ENCODE data around the gene NR6A1.
"Not testable (repeated sequence)": the region's sequence is repeated elsewhere in the genome, so short reads cannot be mapped to it uniquely, and the experiment has no call there.

The NR6A1 gene

DNA sequence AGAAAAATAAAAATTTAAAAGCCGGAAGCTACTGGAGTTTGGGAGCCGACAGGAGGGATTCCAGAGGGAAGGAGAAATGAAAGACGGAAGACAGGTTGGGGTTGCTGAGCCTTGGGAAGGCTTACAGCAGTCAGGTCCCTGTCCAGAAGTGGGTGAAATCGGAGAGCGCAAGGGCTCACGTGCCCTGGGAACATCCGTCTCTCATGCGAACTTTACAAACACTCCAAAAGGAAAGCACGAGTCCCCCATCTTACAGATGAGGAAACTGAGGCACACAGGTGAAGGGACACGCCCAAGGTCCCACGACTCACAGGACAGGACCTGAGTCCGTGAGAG is 5.5 kb upstream of the NR6A1 start:
- DNase-seq: no peak

- peak; percentile 91 for DNase-seq
These were observed 3.2 kb upstream of the NR6A1 start for GRCh38 chr9:124774129-124774978.

- DNase-seq: no peak
These were observed 2.5 kb upstream of the NR6A1 start for GRCh38 chr9:124773473-124774128.

DNA sequence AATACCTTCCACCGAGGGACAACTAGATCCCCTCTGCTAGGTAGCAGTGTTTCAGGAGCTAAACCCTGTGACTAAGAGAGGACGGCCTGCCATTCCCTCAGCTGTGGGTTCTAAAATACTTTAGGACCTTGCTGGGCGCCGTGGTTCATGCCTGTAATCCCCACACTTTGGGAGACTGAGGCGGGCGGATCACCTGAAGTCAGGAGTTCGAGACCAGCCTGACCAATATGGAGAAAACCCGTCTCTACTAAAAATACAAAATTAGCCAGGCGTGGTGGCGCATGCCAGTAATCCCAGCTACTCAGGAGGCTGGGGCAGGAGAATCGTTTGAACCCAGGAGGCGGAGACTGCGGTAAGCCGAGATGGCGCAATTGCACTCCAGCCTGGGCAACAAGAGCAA is 1.8 kb upstream of the NR6A1 start:
- DNase-seq: not testable (repeated sequence)

DNA sequence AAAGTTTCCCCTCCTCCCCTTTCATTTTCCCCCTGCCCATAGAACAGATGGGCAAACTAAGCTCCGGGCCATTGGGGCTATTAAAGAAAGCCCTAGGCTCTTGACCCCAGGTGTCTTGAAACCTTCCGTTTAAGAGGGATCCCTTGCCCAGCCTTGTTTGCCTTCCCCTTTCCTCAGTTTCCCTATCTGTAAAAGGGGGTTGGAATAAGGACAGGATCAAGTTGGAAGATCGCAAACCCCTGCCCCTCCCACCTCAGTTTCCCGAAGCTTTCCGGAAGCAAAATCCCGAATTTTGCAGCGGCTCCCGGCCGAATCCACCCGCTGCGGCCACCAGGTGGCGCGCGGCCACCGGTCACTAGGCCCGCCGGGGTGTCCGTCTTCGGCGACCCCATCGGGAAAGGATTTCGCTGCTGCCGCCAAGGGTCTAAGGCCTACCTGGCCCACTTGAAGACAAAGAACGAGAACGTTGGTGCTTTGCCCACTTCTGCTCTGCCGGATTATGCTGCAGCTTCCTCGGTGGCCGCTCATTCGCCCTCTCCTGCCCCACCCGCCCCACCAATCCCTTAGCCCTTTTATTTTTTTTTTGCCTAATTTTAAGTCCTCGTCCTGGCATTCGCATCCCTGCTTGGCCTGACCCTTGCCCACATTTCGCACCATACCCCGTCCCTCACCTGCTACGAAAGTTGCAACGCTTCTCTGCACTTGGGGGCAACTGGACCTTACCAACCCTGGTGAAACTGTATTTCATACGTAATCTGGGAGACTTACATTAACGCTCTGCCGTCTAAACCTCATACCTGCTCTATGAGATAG is 962 bp upstream of the NR6A1 start:
- DNase-seq: peak; percentile 89

- DNase-seq: no peak
These were observed 621 bp downstream of the NR6A1 start for GRCh38 chr9:124770359-124771020.

DNA sequence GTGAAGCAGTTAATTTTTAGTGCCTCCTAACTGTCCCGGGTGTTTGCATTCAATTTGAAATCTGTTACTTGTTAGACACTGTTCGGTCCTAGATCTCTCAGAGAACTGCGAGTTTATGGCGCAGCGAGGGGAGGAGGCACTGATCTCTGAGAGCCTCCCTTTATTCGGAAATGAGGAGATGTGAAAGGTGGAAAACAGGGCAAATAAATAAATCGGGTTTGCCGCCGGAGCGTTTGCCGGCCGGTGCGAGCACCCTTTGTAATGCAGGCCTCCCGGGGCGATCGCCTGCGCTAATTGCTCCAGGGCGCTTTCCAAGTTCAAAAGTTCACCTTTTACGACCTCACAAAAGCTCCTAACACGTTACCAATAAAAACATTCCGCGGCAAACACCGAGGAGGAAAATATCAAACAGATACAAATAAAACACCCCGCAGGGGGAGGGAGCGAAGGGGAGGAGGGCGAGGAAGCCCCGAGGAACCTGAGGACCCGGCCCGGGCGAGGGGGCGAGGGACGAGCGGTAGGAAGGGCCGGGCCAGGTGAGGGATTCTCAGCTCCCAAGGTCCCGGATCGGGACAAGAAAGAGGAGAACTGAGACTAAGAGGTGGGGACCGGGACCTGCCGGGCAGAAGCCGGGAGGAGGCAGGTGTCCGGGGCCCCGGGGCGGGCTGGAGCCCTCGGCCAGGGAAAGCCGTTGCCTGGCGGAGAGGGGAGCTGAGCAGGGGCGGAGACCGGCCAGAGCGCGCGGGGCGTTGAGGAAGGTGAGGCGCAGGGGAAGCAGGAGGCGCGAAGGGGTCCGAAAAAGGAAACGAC is 1.4 kb downstream of the NR6A1 start:
- DNase-seq: peak; percentile 74

DNA sequence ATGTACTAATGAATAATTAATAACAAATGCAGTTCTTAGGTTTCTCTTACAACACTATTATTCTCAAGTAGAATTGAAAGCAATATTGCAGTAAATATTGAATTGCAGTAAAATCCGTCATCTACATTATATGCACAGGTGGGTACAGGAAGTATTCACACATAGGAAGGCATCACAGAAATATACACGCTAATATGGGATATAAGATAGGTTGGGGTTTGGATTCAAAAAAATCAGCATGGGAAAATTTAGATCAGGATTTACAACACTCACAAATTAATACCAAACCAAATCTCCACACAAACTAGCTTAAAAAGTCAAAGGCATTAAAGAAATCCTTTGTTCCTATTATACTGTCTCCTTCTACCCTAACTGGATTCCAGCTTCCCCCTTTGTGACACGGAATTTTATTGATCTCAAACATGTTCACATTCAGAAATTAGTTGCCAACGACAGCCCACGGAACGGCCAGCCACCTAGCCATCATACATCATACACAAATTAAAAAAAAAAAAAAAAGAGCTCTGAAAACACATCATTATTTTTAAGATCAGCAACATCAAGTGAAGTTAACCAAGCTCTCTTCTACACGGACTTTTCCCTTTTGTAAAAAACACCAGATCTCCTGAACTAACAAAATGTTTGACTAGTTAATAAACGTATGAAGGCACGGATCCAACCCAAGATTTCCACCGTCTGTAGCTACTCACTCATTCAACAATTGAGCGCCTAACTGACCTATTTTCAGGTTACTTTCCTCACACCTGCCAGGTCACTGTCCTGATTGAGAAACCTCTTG is 2.2 kb downstream of the NR6A1 start:
- peak; percentile 72 for DNase-seq

GRCh38 chr9:124768334-124768733 is 2.8 kb downstream of the NR6A1 start:
- DNase-seq: no peak

- no peak for DNase-seq
These were observed 3.3 kb downstream of the NR6A1 start for GRCh38 chr9:124767821-124768220.

DNA sequence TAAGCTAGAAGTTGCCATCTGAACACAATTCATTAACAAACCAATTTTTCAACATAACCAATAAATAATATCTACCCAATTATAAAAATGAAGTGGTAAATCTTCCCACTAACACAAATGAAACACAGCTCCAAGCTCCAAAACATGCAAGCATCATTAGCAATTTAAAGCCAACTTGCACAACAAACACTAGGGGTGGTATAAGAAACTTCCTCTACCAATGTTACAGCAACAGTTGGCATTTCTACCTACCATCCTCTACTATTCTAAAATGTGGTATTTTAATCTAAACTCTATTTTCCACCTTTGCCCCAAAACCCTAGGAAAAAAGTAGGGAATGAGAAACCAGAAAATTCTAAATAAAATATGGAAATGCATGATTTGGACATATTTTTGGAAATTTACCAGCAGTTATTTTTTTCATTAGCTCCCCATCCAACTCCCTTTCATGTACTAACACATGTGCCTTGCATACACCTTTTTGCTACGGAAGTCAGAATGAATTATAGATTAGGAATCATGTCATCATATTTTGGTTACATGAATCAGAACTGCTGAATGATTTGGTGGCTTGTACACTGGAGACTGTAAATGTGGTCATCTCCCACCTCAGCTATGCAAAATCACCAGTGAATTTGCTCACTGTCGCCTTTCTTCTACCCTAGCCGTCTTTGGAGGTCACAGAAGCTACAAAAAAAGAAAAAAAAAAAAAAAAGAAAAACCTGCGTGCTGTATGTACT is 4.1 kb downstream of the NR6A1 start:
- DNase-seq: no peak

DNA sequence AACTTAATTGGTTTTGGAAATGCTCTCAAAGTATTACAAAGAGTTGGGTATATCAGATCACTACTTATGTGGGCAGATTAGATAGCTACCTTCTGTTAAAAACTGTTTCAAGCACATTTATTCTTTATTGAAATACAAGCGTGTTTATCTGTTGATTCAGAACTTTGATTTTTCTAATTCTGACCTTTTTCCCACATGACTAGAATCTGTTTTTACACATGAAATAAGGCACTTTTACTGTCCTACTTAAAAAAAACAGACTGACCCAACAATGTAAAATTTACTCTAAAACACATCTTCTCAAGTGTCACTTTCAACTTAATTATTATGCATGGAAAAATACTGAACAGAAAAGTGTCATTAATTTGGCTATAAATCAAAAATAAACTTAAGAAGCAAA is 4.8 kb downstream of the NR6A1 start:
- DNase-seq: no peak

- DNase-seq: no peak
These were observed 5.7 kb downstream of the NR6A1 start for GRCh38 chr9:124765439-124765835.

DNA sequence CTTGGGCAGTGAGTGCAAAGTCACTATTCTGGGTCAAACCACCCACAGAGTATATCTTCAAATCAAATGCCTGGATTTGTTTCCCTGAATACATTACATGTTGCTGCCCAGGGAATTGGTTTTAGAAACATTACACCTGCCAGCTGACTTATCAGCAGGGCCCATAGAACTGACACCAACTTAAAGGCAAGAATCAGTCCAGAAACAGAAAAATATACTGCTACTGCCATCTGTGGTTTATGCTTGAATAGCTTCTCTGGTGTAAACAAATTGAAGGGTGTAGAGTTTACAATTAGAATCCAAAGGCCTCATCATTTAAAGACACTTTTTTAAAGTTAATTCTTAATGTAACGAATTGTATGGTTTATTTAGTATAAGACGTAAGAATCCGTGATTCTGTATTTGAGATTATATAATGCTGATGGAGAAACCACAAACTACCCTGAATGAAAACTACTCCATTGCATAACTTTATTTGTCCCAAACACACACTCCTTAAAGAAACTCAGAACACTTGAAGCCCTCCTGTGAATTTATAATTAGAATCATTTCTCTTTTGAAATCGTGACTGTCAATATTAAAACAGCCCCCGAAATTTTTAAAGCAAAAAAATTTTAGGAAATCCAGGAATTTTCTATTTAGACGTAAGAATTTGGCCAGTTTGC is 6.2 kb downstream of the NR6A1 start:
- DNase-seq: no peak

- DNase-seq: no peak
These were observed 8.5 kb downstream of the NR6A1 start for GRCh38 chr9:124762633-124763032.

DNA sequence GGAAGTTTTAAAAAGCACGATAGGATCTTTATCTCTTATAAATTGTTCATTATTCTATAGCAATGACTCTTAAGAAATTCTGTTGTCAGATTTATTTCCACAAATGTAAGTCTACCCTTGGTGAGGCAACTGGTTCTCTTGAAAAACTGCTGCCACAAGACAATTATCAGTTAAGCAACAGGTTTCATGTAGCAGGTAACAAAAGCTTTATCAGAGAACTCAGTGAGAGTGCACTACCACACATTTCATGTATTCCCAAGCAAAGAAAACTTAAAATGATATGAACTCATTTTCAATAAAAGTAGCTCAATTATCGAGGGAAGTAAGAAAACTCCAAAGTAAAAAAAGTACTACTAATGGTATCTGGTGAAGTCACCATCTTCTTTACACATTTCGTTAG is 9.4 kb downstream of the NR6A1 start:
- DNase-seq: no peak

GRCh38 chr9:124761196-124761595 is 9.9 kb downstream of the NR6A1 start:
- no peak for DNase-seq

- no peak for DNase-seq
These were observed 10.4 kb downstream of the NR6A1 start for GRCh38 chr9:124760719-124761118.

DNA sequence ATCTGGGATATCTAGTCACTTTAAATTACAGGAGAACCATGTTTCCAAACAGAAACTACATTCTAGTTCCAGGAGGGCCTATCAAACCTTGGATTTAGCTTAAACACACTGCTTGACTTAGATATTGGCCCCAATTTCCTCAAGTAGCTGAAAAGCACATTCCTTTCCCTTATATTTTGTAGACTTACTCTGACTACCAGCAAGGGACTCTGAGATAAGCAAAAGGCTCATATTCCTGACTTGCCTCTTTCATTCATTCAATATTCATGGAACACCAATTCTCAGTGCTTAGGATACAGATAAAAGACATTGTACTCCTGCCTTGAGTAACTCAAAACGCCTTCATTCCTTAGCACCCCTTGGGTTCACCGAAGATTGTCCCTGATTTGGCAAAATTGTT is 11.8 kb downstream of the NR6A1 start:
- DNase-seq: no peak

GRCh38 chr9:124758691-124759090 is 12.4 kb downstream of the NR6A1 start:
- no peak for DNase-seq
